Caco-2 (cell line): ENCODE measurements around the gene NPFF. TPM values are rescaled to one million over a fixed set of nuclear protein-coding genes. Genes with fewer than 3 reads are reported as not detected.

Experiments
- BruUV-seq: library from RNA; stranded (reverse); fragments of 400-500 nt; replicated peaks from 2 replicates; lab custom pipeline; 2021; lab: Mats Ljungman, UMichigan
- CTCF ChIA-PET: fragments of 300-600 bp; sonication (Branson Sonifier 250); formaldehyde crosslinking; loops from one replicate; lab custom pipeline; 2022; ENCODE audit warnings: antibody characterized with exemption; lab: Charles Lee
- POLR2A ChIA-PET: fragments of 300-600 bp; sonication (Branson Sonifier 250); formaldehyde crosslinking; loops from one replicate; lab custom pipeline; 2022; ENCODE audit warnings: antibody characterized with exemption; lab: Charles Lee
- DNase-seq, 2 experiments: peaks; one replicate each; pipeline versions ENCODE4 v3.0.0 to v3.0.0-alpha.2; 2020 to 2022
- H3K27me3 ChIP-seq: replicated peaks from 2 replicates; pipeline ENCODE4 v1.6.0; 2011; ENCODE audit warnings: low read length; ENCODE audit not compliant: control insufficient read depth, insufficient read depth
- H3K36me3 ChIP-seq: 2 replicates; pipeline ENCODE4 v1.5.1; 2011; ENCODE audit warnings: low read length; ENCODE audit not compliant: control insufficient read depth, insufficient read depth
- H3K4me1 ChIP-seq: fragments of 250-450 bp; sonication (Bioruptor Pico); 2 replicates; pipeline ENCODE4 v1.5.1; 2020; ENCODE audit warnings: mild to moderate bottlenecking
- H3K4me3 ChIP-seq: 2 replicates; pipeline ENCODE4 v1.5.1; 2011; ENCODE audit warnings: low read depth, mild to moderate bottlenecking, control low read depth, low read length
- H3K9me3 ChIP-seq: fragments of 250-450 bp; sonication (Bioruptor Pico); 2 replicates; pipeline ENCODE4 v1.5.1; 2020; ENCODE audit warnings: mild to moderate bottlenecking, moderate library complexity
- H3K27ac Mint-ChIP-seq: one replicate; pipeline ENCODE4 v1.8.0; 2022; ENCODE audit warnings: mixed read lengths; ENCODE audit not compliant: unreplicated experiment
- H3K27me3 Mint-ChIP-seq: one replicate; pipeline ENCODE4 v1.8.0; 2022; ENCODE audit warnings: mixed read lengths; ENCODE audit not compliant: insufficient read depth, unreplicated experiment
- H3K36me3 Mint-ChIP-seq: one replicate; pipeline ENCODE4 v1.8.0; 2022; ENCODE audit warnings: mild to moderate bottlenecking, mixed read lengths; ENCODE audit not compliant: insufficient read depth, unreplicated experiment
- H3K4me1 Mint-ChIP-seq: one replicate; pipeline ENCODE4 v1.8.0; 2022; ENCODE audit warnings: low read depth, mixed read lengths; ENCODE audit not compliant: unreplicated experiment
- H3K4me3 Mint-ChIP-seq: one replicate; pipeline ENCODE4 v1.8.0; 2022; ENCODE audit warnings: mild to moderate bottlenecking, moderate library complexity, mixed read lengths; ENCODE audit not compliant: unreplicated experiment
- H3K9me3 Mint-ChIP-seq: one replicate; pipeline ENCODE4 v1.8.0; 2022; ENCODE audit warnings: mixed read lengths; ENCODE audit not compliant: unreplicated experiment
- intact Hi-C: fragments of 100-400 bp; cut with micrococcal nuclease; formaldehyde crosslinking; loops from one replicate; pipeline ENCODE4 v1.10.0; 2022; ENCODE audit not compliant: unreplicated experiment
- total RNA-seq: library from RNA; stranded (reverse); gene quantifications from 2 replicates; pipeline ENCODE4 v1.2.3, GENCODE V29; 2022
- TF ChIP-seq, protein P1 (sequence below), 2 experiments: fragments of 200-600 bp in 1 of 2; IDR thresholded peaks; 1 replicate in 1 of 2; 2 replicates in 1 of 2; pipeline versions ENCODE4 v1.5.1 to v1.8.0; 2011 to 2022; ENCODE audit warnings: antibody characterized with exemption in 1 of 2, control low read depth in 1 of 2, inconsistent platforms in 1 of 2, low read depth in 1 of 2, low read length in 1 of 2, mild to moderate bottlenecking in 1 of 2, moderate library complexity in 1 of 2; ENCODE audit not compliant: insufficient read depth in 1 of 2, severe bottlenecking in 1 of 2, unreplicated experiment in 1 of 2

NPFF gene
- total RNA-seq, 1 experiment from 2014 or later = 2.4 TPM

DNA sequence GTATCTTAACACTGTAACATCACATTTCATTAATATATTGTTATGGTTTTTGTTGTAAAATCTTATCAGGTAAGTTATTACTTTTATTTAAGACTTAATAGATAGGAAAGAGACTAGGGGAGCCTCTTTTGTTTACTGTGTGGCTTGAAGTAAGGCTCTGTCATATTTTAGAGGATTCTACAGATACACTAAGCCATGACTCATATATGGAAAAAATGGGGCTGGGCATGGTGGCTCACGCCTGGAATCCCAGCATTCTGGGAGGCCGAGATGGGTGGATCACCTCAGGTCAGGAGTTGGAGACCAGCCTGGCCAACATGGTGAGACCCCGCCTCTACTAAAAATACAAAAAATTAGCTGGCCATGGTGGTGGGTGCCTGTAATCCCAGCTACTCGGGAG is 23.6 kb upstream of the NPFF start:
- Histone ChIP-seq H3K4me3 (no peak overlapping the region), H3K4me1 (no peaks in the 10 kb centered on the region), H3K9me3 (no peaks in the 10 kb centered on the region), H3K27me3 (no peaks in the 10 kb centered on the region), H3K36me3 (peaks cover 2% of the 10 kb centered on the region; the same call in 1 of the 2 replicates)
- intact Hi-C loops = no loop called here
- no TSS peak for BruUV-seq
- H3K36me3 Mint-ChIP-seq = peaks cover 22% of the 10 kb centered on the region
- TF ChIP-seq, protein P1, sequence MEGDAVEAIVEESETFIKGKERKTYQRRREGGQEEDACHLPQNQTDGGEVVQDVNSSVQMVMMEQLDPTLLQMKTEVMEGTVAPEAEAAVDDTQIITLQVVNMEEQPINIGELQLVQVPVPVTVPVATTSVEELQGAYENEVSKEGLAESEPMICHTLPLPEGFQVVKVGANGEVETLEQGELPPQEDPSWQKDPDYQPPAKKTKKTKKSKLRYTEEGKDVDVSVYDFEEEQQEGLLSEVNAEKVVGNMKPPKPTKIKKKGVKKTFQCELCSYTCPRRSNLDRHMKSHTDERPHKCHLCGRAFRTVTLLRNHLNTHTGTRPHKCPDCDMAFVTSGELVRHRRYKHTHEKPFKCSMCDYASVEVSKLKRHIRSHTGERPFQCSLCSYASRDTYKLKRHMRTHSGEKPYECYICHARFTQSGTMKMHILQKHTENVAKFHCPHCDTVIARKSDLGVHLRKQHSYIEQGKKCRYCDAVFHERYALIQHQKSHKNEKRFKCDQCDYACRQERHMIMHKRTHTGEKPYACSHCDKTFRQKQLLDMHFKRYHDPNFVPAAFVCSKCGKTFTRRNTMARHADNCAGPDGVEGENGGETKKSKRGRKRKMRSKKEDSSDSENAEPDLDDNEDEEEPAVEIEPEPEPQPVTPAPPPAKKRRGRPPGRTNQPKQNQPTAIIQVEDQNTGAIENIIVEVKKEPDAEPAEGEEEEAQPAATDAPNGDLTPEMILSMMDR (IDR thresholded peaks at IDR 0.05; ENCODE audit: insufficient read depth in 1 of 2, low read depth in 1 of 2, low read length in 1 of 2, severe bottlenecking in 1 of 2, unreplicated experiment in 1 of 2) = no peak
- no peaks in the 10 kb centered on the region for H3K9me3 Mint-ChIP-seq
- no peaks in the 10 kb centered on the region for H3K4me1 Mint-ChIP-seq
- CTCF ChIA-PET = no interaction called here
- POLR2A ChIA-PET = no interaction called here
- no peak overlapping the region for H3K4me3 Mint-ChIP-seq
- DNase-seq = no peak
- H3K27me3 Mint-ChIP-seq = no peaks in the 10 kb centered on the region
- no peak overlapping the region for H3K27ac Mint-ChIP-seq

DNA sequence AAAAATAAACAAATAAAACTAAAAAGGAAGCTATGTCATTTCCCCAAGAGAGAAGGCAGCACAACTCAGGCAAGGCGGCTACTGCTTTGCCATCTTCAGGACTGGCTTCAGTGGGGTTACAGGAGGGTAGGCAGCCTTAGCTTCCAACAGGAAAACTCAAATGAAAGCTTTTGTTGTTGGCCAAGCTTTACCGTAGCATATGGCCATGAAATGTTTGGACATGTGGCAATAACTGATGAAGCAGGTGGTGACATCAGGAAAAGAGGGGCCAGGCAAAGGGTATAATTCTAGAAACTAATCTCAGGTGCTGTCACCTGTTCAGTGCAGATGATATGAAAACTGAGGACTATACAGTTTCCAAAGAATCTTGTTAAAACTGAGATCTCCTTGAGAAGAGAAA is 22.8 kb upstream of the NPFF start:
- H3K36me3 Mint-ChIP-seq = peaks cover 14% of the 10 kb centered on the region
- H3K27me3 Mint-ChIP-seq = no peaks in the 10 kb centered on the region
- DNase-seq = no peak
- TF ChIP-seq, protein P1 (IDR thresholded peaks at IDR 0.05; ENCODE audit: insufficient read depth in 1 of 2, low read depth in 1 of 2, low read length in 1 of 2, severe bottlenecking in 1 of 2, unreplicated experiment in 1 of 2) = no peak
- no peak overlapping the region for H3K27ac Mint-ChIP-seq
- H3K4me3 ChIP-seq = no peak overlapping the region
- CTCF ChIA-PET = no interaction called here
- peaks cover 2% of the 10 kb centered on the region; the same call in 1 of the 2 replicates for H3K36me3 ChIP-seq
- no peak overlapping the region for H3K4me3 Mint-ChIP-seq
- no peaks in the 10 kb centered on the region for H3K27me3 ChIP-seq
- no peaks in the 10 kb centered on the region for H3K9me3 Mint-ChIP-seq
- no peaks in the 10 kb centered on the region for H3K4me1 ChIP-seq
- intact Hi-C loops = no loop called here
- POLR2A ChIA-PET = no interaction called here
- BruUV-seq = no TSS peak
- H3K9me3 ChIP-seq = no peaks in the 10 kb centered on the region
- H3K4me1 Mint-ChIP-seq = no peaks in the 10 kb centered on the region

DNA sequence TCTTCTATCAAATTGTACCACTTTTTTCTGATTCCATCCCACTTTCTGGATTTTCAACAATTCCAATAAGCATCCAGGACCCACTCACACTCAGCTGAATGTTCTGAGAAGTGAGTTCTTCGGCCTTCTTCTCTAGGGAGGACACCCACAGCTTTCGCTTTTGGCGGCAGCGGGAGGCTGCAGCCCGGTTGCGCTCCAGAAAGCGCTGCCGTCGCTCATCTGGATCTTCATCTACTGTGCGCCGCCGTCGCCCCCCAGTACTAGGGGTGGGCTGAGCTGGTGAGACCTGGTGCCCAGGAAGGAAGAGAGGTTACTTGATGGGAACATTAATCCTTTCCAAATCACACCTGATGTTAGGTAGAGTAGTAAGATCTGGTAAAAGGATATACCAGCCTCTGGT is 17.2 kb upstream of the NPFF start:
- CTCF ChIA-PET = no interaction called here
- BruUV-seq = no TSS peak

More for the DNA sequence above, 17.2 kb upstream of the NPFF start:
- Histone ChIP-seq H3K27me3 (no peaks in the 10 kb centered on the region), H3K9me3 (no peaks in the 10 kb centered on the region), H3K4me1 (no peaks in the 10 kb centered on the region), H3K4me3 (no peak overlapping the region), H3K36me3 (no peaks in the 10 kb centered on the region; the same call in 1 of the 2 replicates)
- intact Hi-C loops = no loop called here
- H3K36me3 Mint-ChIP-seq = peaks cover 33% of the 10 kb centered on the region
- no peak overlapping the region for H3K4me3 Mint-ChIP-seq
- DNase-seq = no peak
- no peak overlapping the region for H3K27ac Mint-ChIP-seq
- TF ChIP-seq, protein P1 (IDR thresholded peaks at IDR 0.05; ENCODE audit: insufficient read depth in 1 of 2, low read depth in 1 of 2, low read length in 1 of 2, severe bottlenecking in 1 of 2, unreplicated experiment in 1 of 2) = no peak
- no peaks in the 10 kb centered on the region for H3K27me3 Mint-ChIP-seq
- no peaks in the 10 kb centered on the region for H3K4me1 Mint-ChIP-seq
- POLR2A ChIA-PET = no interaction called here
- H3K9me3 Mint-ChIP-seq = no peaks in the 10 kb centered on the region
